ENCODE data around the gene MUSTN1.

The MUSTN1 gene

GRCh38 chr3:52856666-52857065 lies 21.8 kb upstream of the MUSTN1 start:
- Histone ChIP-seq H2AK5ac (ENCODE audit: low read length) (no peak overlapping the region), H2AFZ (ENCODE audit: insufficient read depth, low read length, poor library complexity) (no peak overlapping the region), H3K14ac (ENCODE audit: low read length) (no peak overlapping the region), H3K79me2 (ENCODE audit: control insufficient read depth, insufficient read depth, low read length, poor library complexity) (no peaks in the 10 kb centered on the region), H3K23ac (ENCODE audit: low read length) (no peak overlapping the region), H4K8ac (ENCODE audit: low read depth, low read length) (no peak overlapping the region), H3K9me3 (ENCODE audit: insufficient read depth, low read depth, low read length) (no peaks in the 10 kb centered on the region), H3K4ac (ENCODE audit: low read depth, low read length) (no peak overlapping the region), H2BK120ac (ENCODE audit: insufficient read depth, low read length, poor library complexity) (no peak overlapping the region), H3K79me1 (ENCODE audit: low read length) (no peaks in the 10 kb centered on the region), H2BK5ac (ENCODE audit: low read depth, low read length, poor library complexity) (no peak overlapping the region), H3K4me2 (ENCODE audit: low read length) (no peak overlapping the region), H4K12ac (ENCODE audit: low read depth, low read length) (no peak overlapping the region), H3K9ac (ENCODE audit: low read length) (no peak overlapping the region), H4K91ac (ENCODE audit: low read depth, low read length) (no peak overlapping the region), H3K18ac (ENCODE audit: low read length) (no peak overlapping the region), H3K27ac (ENCODE audit: low read depth, low read length) (no peak overlapping the region), H3K27me3 (ENCODE audit: insufficient read depth, low read length) (no peaks in the 10 kb centered on the region), H3K4me1 (ENCODE audit: control insufficient read depth in 1 of 2, insufficient read depth in 2 of 2, low read length in 2 of 2) (no peaks in the 10 kb centered on the region), H2BK12ac (ENCODE audit: low read length) (no peak overlapping the region), H3K36me3 (ENCODE audit: control insufficient read depth in 1 of 2, insufficient read depth in 2 of 2, low read length in 2 of 2) (peaks cover 2 to 3% of the 10 kb centered on the region in 2 experiments), H3K4me3 (ENCODE audit: low read depth, low read length) (no peak overlapping the region)
- WGBS (ENCODE audit: extremely low coverage, insufficient coverage, insufficient read length), result no CpG with 5 or more reads among the region's 5 CpGs
- DNase-seq, result no peak

- Histone ChIP-seq H4K8ac (ENCODE audit: low read depth, low read length) (no peak overlapping the region), H3K79me1 (ENCODE audit: low read length) (no peaks in the 10 kb centered on the region), H2BK12ac (ENCODE audit: low read length) (no peak overlapping the region), H3K14ac (ENCODE audit: low read length) (no peak overlapping the region), H3K18ac (ENCODE audit: low read length) (no peak overlapping the region), H3K4me2 (ENCODE audit: low read length) (no peak overlapping the region), H2AFZ (ENCODE audit: insufficient read depth, low read length, poor library complexity) (no peak overlapping the region), H4K91ac (ENCODE audit: low read depth, low read length) (no peak overlapping the region), H2BK120ac (ENCODE audit: insufficient read depth, low read length, poor library complexity) (no peak overlapping the region), H3K9me3 (ENCODE audit: insufficient read depth, low read depth, low read length) (peaks cover 2% of the 10 kb centered on the region), H2BK5ac (ENCODE audit: low read depth, low read length, poor library complexity) (no peak overlapping the region), H3K9ac (ENCODE audit: low read length) (no peak overlapping the region), H3K36me3 (ENCODE audit: control insufficient read depth in 1 of 2, insufficient read depth in 2 of 2, low read length in 2 of 2) (peaks cover 7 to 10% of the 10 kb centered on the region in 2 experiments), H3K23ac (ENCODE audit: low read length) (no peak overlapping the region), H2AK5ac (ENCODE audit: low read length) (no peak overlapping the region), H3K27ac (ENCODE audit: low read depth, low read length) (no peak overlapping the region), H4K12ac (ENCODE audit: low read depth, low read length) (no peak overlapping the region), H3K27me3 (ENCODE audit: insufficient read depth, low read length) (no peaks in the 10 kb centered on the region), H3K79me2 (ENCODE audit: control insufficient read depth, insufficient read depth, low read length, poor library complexity) (no peaks in the 10 kb centered on the region), H3K4me1 (ENCODE audit: control insufficient read depth in 1 of 2, insufficient read depth in 2 of 2, low read length in 2 of 2) (no peaks in the 10 kb centered on the region), H3K4me3 (ENCODE audit: low read depth, low read length) (no peak overlapping the region), H3K4ac (ENCODE audit: low read depth, low read length) (no peak overlapping the region)
- WGBS (ENCODE audit: extremely low coverage, insufficient coverage, insufficient read length), result no CpG with 5 or more reads among the region's 2 CpGs
- DNase-seq, result no peak
Measured at GRCh38 chr3:52854013-52854412, 19.2 kb upstream of the MUSTN1 start.

- Histone ChIP-seq H3K27ac (ENCODE audit: low read depth, low read length) (no peak overlapping the region), H3K79me2 (ENCODE audit: control insufficient read depth, insufficient read depth, low read length, poor library complexity) (no peaks in the 10 kb centered on the region), H2BK12ac (ENCODE audit: low read length) (no peak overlapping the region), H3K4me3 (ENCODE audit: low read depth, low read length) (no peak overlapping the region), H3K36me3 (ENCODE audit: control insufficient read depth in 1 of 2, insufficient read depth in 2 of 2, low read length in 2 of 2) (peaks cover 7 to 10% of the 10 kb centered on the region in 2 experiments), H3K4me2 (ENCODE audit: low read length) (no peak overlapping the region), H3K4me1 (ENCODE audit: control insufficient read depth in 1 of 2, insufficient read depth in 2 of 2, low read length in 2 of 2) (no peaks in the 10 kb centered on the region), H2BK120ac (ENCODE audit: insufficient read depth, low read length, poor library complexity) (no peak overlapping the region), H3K14ac (ENCODE audit: low read length) (no peak overlapping the region), H3K27me3 (ENCODE audit: insufficient read depth, low read length) (no peaks in the 10 kb centered on the region), H2BK5ac (ENCODE audit: low read depth, low read length, poor library complexity) (no peak overlapping the region), H3K18ac (ENCODE audit: low read length) (no peak overlapping the region), H3K23ac (ENCODE audit: low read length) (no peak overlapping the region), H2AK5ac (ENCODE audit: low read length) (no peak overlapping the region), H2AFZ (ENCODE audit: insufficient read depth, low read length, poor library complexity) (no peak overlapping the region), H4K12ac (ENCODE audit: low read depth, low read length) (no peak overlapping the region), H4K91ac (ENCODE audit: low read depth, low read length) (no peak overlapping the region), H3K9me3 (ENCODE audit: insufficient read depth, low read depth, low read length) (peaks cover 2% of the 10 kb centered on the region), H3K4ac (ENCODE audit: low read depth, low read length) (no peak overlapping the region), H3K9ac (ENCODE audit: low read length) (no peak overlapping the region), H3K79me1 (ENCODE audit: low read length) (no peaks in the 10 kb centered on the region), H4K8ac (ENCODE audit: low read depth, low read length) (no peak overlapping the region)
- WGBS (ENCODE audit: extremely low coverage, insufficient coverage, insufficient read length), result no CpG with 5 or more reads among the region's 2 CpGs
- peak in 1 of 2 donors; percentile 17 for DNase-seq
Measured at GRCh38 chr3:52852419-52852818, 17.6 kb upstream of the MUSTN1 start.

- H3K4me1 ChIP-seq (ENCODE audit: control insufficient read depth in 1 of 2, insufficient read depth in 2 of 2, low read length in 2 of 2), result no peaks in the 10 kb centered on the region
- H3K14ac ChIP-seq (ENCODE audit: low read length), result no peak overlapping the region
- no peak overlapping the region for H4K12ac ChIP-seq (ENCODE audit: low read depth, low read length)
- H2BK12ac ChIP-seq (ENCODE audit: low read length), result no peak overlapping the region
- DNase-seq, result peak; percentile 72 to 89
- no peak overlapping the region for H3K23ac ChIP-seq (ENCODE audit: low read length)
- H3K4ac ChIP-seq (ENCODE audit: low read depth, low read length), result no peak overlapping the region
- no peaks in the 10 kb centered on the region for H3K79me2 ChIP-seq (ENCODE audit: control insufficient read depth, insufficient read depth, low read length, poor library complexity)
- H2BK5ac ChIP-seq (ENCODE audit: low read depth, low read length, poor library complexity), result no peak overlapping the region
- no peaks in the 10 kb centered on the region for H3K79me1 ChIP-seq (ENCODE audit: low read length)
- H3K9ac ChIP-seq (ENCODE audit: low read length), result no peak overlapping the region
- H3K27ac ChIP-seq (ENCODE audit: low read depth, low read length), result no peak overlapping the region
- peaks cover 2% of the 10 kb centered on the region for H3K9me3 ChIP-seq (ENCODE audit: insufficient read depth, low read depth, low read length)
- no peak overlapping the region for H2AFZ ChIP-seq (ENCODE audit: insufficient read depth, low read length, poor library complexity)
- H3K4me2 ChIP-seq (ENCODE audit: low read length), result no peak overlapping the region
- H4K91ac ChIP-seq (ENCODE audit: low read depth, low read length), result no peak overlapping the region
- no peak overlapping the region for H2AK5ac ChIP-seq (ENCODE audit: low read length)
- peaks cover 7 to 13% of the 10 kb centered on the region in 2 experiments for H3K36me3 ChIP-seq (ENCODE audit: control insufficient read depth in 1 of 2, insufficient read depth in 2 of 2, low read length in 2 of 2)
- no peak overlapping the region for H2BK120ac ChIP-seq (ENCODE audit: insufficient read depth, low read length, poor library complexity)
- no peak overlapping the region for H3K4me3 ChIP-seq (ENCODE audit: low read depth, low read length)
- H3K18ac ChIP-seq (ENCODE audit: low read length), result no peak overlapping the region
- no CpG with 5 or more reads among the region's 3 CpGs for WGBS (ENCODE audit: extremely low coverage, insufficient coverage, insufficient read length)
- no peaks in the 10 kb centered on the region for H3K27me3 ChIP-seq (ENCODE audit: insufficient read depth, low read length)
- H4K8ac ChIP-seq (ENCODE audit: low read depth, low read length), result no peak overlapping the region
Measured at GRCh38 chr3:52851348-52851747, 16.5 kb upstream of the MUSTN1 start.
